IMR-90 (cell line): ENCODE measurements around the gene PDZD7. TPM values are rescaled to one million over a fixed set of nuclear protein-coding genes. Genes with fewer than 3 reads are reported as not detected.

Source experiments
- ATAC-seq: fragments of 200-7000 bp; cut with Tn5 transposase; 2 replicates; pipeline ENCODE4 v1.9.1; 2020; ENCODE audit warnings: low read depth, mild to moderate bottlenecking, moderate library complexity
- BruUV-seq: library from RNA; stranded (reverse); fragments of 400-500 nt; replicated peaks from 2 replicates; lab custom pipeline; 2021; lab: Mats Ljungman, UMichigan
- CTCF ChIA-PET: fragments of 300-600 bp; formaldehyde crosslinking; extraction: SDS; loops from one replicate; lab custom pipeline; 2021; ENCODE audit warnings: antibody characterized with exemption; lab: Yijun Ruan, JAX
- POLR2A ChIA-PET: fragments of 300-600 bp; sonication (Branson Sonifier 250); formaldehyde crosslinking; loops from one replicate; lab custom pipeline; 2022; ENCODE audit warnings: antibody characterized with exemption; ENCODE audit not compliant: unreplicated experiment; lab: Charles Lee
- DNase-seq: peaks from one replicate; pipeline ENCODE4 v3.0.0; 2013
- H2AFZ ChIP-seq: replicated peaks from 2 replicates; pipeline ENCODE3; 2013; ENCODE audit warnings: low read length, mild to moderate bottlenecking; ENCODE audit not compliant: poor library complexity
- H2AK5ac ChIP-seq: 2 replicates; pipeline ENCODE4 v1.6.1; 2013; ENCODE audit warnings: low read depth, low read length, inconsistent platforms
- H2AK9ac ChIP-seq: replicated peaks from 2 replicates; pipeline ENCODE3; 2013; ENCODE audit warnings: mild to moderate bottlenecking, low read depth, low read length, moderate library complexity; ENCODE audit not compliant: poor library complexity
- H2BK120ac ChIP-seq: 2 replicates; pipeline ENCODE4 v1.6.1; 2013; ENCODE audit warnings: low read depth, low read length, inconsistent platforms
- H2BK15ac ChIP-seq: 3 replicates; pipeline ENCODE4 v1.6.1; 2013; ENCODE audit warnings: low read depth, low read length, inconsistent platforms
- H2BK20ac ChIP-seq: 2 replicates; pipeline ENCODE4 v1.6.1; 2013; ENCODE audit warnings: low read depth, mild to moderate bottlenecking, inconsistent platforms, low read length, moderate library complexity
- H2BK5ac ChIP-seq: 2 replicates; pipeline ENCODE4 v1.6.1; 2013; ENCODE audit warnings: mild to moderate bottlenecking, low read depth, low read length, inconsistent platforms; ENCODE audit not compliant: poor library complexity, severe bottlenecking
- H3K14ac ChIP-seq: replicated peaks from 2 replicates; pipeline ENCODE4 v1.6.1; 2013; ENCODE audit warnings: low read depth, low read length, inconsistent platforms
- H3K18ac ChIP-seq: 2 replicates; pipeline ENCODE4 v1.6.1; 2013; ENCODE audit warnings: low read depth, low read length, control low read depth
- H3K23ac ChIP-seq: 2 replicates; pipeline ENCODE4 v1.6.1; 2013; ENCODE audit warnings: low read depth, low read length, inconsistent platforms
- H3K27ac ChIP-seq: 2 replicates; pipeline ENCODE4 v1.5.1; 2013; ENCODE audit warnings: mild to moderate bottlenecking, control low read depth, low read length; ENCODE audit not compliant: insufficient read depth
- H3K27me3 ChIP-seq: 2 replicates; pipeline ENCODE4 v1.6.1; 2013; ENCODE audit warnings: low read length; ENCODE audit not compliant: control insufficient read depth, insufficient read depth
- H3K36me3 ChIP-seq: 2 replicates; pipeline ENCODE4 v1.6.1; 2013; ENCODE audit warnings: low read length, mixed read lengths; ENCODE audit not compliant: control insufficient read depth, insufficient read depth
- H3K4ac ChIP-seq: 2 replicates; pipeline ENCODE4 v1.6.1; 2013; ENCODE audit warnings: low read depth, low read length, inconsistent platforms
- H3K4me1 ChIP-seq: 2 replicates; pipeline ENCODE4 v1.6.1; 2013; ENCODE audit warnings: low read length, mixed read lengths; ENCODE audit not compliant: control insufficient read depth, insufficient read depth
- H3K4me2 ChIP-seq: 2 replicates; pipeline ENCODE4 v1.6.1; 2013; ENCODE audit warnings: low read depth, mild to moderate bottlenecking, control low read depth, low read length, moderate library complexity
- H3K4me3 ChIP-seq: 2 replicates; pipeline ENCODE4 v1.5.1; 2013; ENCODE audit warnings: low read depth, mild to moderate bottlenecking, control low read depth, low read length, moderate library complexity; ENCODE audit not compliant: insufficient read depth
- H3K56ac ChIP-seq: 2 replicates; pipeline ENCODE4 v1.6.1; 2013; ENCODE audit warnings: low read length, inconsistent platforms; ENCODE audit not compliant: insufficient read depth; ENCODE audit errors: extremely low read depth
- H3K79me1 ChIP-seq, 2 experiments: 2 replicates each; pipeline ENCODE4 v1.6.1; 2013; ENCODE audit warnings: low read length in 2 of 2, inconsistent platforms in 1 of 2, low read depth in 1 of 2
- H3K9ac ChIP-seq: 2 replicates; pipeline ENCODE4 v1.6.1; 2013; ENCODE audit warnings: low read depth, low read length, control low read depth
- H3K9me1 ChIP-seq: 2 replicates; pipeline ENCODE4 v1.6.1; 2013; ENCODE audit warnings: low read length, inconsistent platforms; ENCODE audit not compliant: insufficient read depth
- H3K9me3 ChIP-seq: 2 replicates; pipeline ENCODE4 v1.6.1; 2013; ENCODE audit warnings: low read length; ENCODE audit not compliant: control insufficient read depth, insufficient read depth
- H4K20me1 ChIP-seq: 2 replicates; pipeline ENCODE4 v1.6.1; 2013; ENCODE audit warnings: low read length, inconsistent platforms; ENCODE audit not compliant: insufficient read depth
- H4K5ac ChIP-seq: 2 replicates; pipeline ENCODE4 v1.6.1; 2013; ENCODE audit warnings: mild to moderate bottlenecking, low read depth, low read length, control low read depth
- H4K8ac ChIP-seq, 2 experiments: 2 replicates each; pipeline ENCODE4 v1.6.1; 2013; ENCODE audit warnings: low read depth in 2 of 2, low read length in 2 of 2, control low read depth in 1 of 2, inconsistent platforms in 1 of 2
- H4K91ac ChIP-seq: 2 replicates; pipeline ENCODE4 v1.6.1; 2013; ENCODE audit warnings: low read depth, low read length, inconsistent platforms; ENCODE audit not compliant: insufficient read depth
- BHLHE40 ChIP-seq: fragments of 150-350 bp; IDR thresholded peaks from 2 replicates; pipeline ENCODE4 v1.6.1; 2016; ENCODE audit warnings: mild to moderate bottlenecking, low read depth, low read length
- CEBPB ChIP-seq: IDR thresholded peaks from 2 replicates; pipeline ENCODE4 v1.6.1; 2012; ENCODE audit warnings: low read depth, low read length, improper control_type of control experiment
- CHD1 ChIP-seq: IDR thresholded peaks from 2 replicates; pipeline ENCODE4 v1.6.1; 2012; ENCODE audit warnings: low read depth, low read length, improper control_type of control experiment
- CTCF ChIP-seq: conservative IDR thresholded peaks from 2 replicates; pipeline ENCODE4 v1.5.1; 2012; ENCODE audit warnings: mild to moderate bottlenecking, low read depth, low read length, improper control_type of control experiment
- ELK1 ChIP-seq: fragments of 150-350 bp; IDR thresholded peaks from 2 replicates; pipeline ENCODE4 v1.6.1; 2016; ENCODE audit warnings: low read depth, mild to moderate bottlenecking, low read length, moderate library complexity, borderline replicate concordance
- MAFK ChIP-seq: IDR thresholded peaks from 2 replicates; pipeline ENCODE4 v1.6.1; 2012; ENCODE audit warnings: low read depth, low read length, improper control_type of control experiment
- NFE2L2 ChIP-seq: fragments of 150-350 bp; IDR thresholded peaks from 2 replicates; pipeline ENCODE4 v1.6.1; 2016; ENCODE audit warnings: low read depth, mild to moderate bottlenecking, low read length
- POLR2A ChIP-seq: IDR thresholded peaks from 2 replicates; pipeline ENCODE4 v1.6.1; 2012; ENCODE audit warnings: mild to moderate bottlenecking, low read depth, low read length
- RAD21 ChIP-seq: IDR thresholded peaks from 2 replicates; pipeline ENCODE4 v1.6.1; 2012; ENCODE audit warnings: low read length, improper control_type of control experiment
- RCOR1 ChIP-seq: IDR thresholded peaks from 2 replicates; pipeline ENCODE4 v1.6.1; 2012; ENCODE audit warnings: mild to moderate bottlenecking, low read length, improper control_type of control experiment; ENCODE audit not compliant: insufficient replicate concordance
- RFX5 ChIP-seq: IDR thresholded peaks from 2 replicates; pipeline ENCODE4 v1.8.0; 2012; ENCODE audit warnings: low read depth, mild to moderate bottlenecking, low read length, moderate library complexity
- SMC3 ChIP-seq: fragments of 150-350 bp; IDR thresholded peaks from 2 replicates; pipeline ENCODE4 v1.6.1; 2016; ENCODE audit warnings: low read depth, mild to moderate bottlenecking, antibody characterized with exemption, low read length, moderate library complexity
- WGBS, 2 experiments: methylation state at CpG; one replicate each; pipeline versions ENCODE4 v1.1.5 to v1.1.7; 2013; ENCODE audit warnings: missing lambda C conversion rate in 2 of 2; ENCODE audit not compliant: insufficient read length in 1 of 2; ENCODE audit errors: extremely low coverage in 2 of 2; 5-methylcytosine and 5-hydroxymethylcytosine counted together
- dilution Hi-C: fragments of 300-500 bp; cut with HindIII; formaldehyde crosslinking; loops from one replicate; pipeline ENCODE4 v1.14.3; 2018; ENCODE audit warnings: low sequenced_read_pairs; ENCODE audit not compliant: unreplicated experiment
- in situ Hi-C: fragments of 300-500 bp; cut with MboI; formaldehyde crosslinking; loops from 3 replicates; pipeline ENCODE4 v1.14.3; 2019; ENCODE audit warnings: low sequenced_read_pairs, inconsistent platforms, mixed read lengths
- intact Hi-C: fragments of 100-400 bp; cut with micrococcal nuclease; formaldehyde crosslinking; loops from 2 replicates; pipeline ENCODE4 v1.10.0; 2022
- polyA plus RNA-seq, 3 experiments: library from polyadenylated mRNA; depleted of rRNA; stranded (reverse); fragments of >200 nt; gene quantifications; 2 replicates each; pipeline ENCODE4 v1.2.3, GENCODE V29; 2012; ENCODE audit warnings: low replicate concordance in 1 of 3
- total RNA-seq: library from RNA; depleted of rRNA; stranded (reverse); fragments of >200 nt; gene quantifications from 2 replicates; pipeline ENCODE4 v1.2.3, GENCODE V29; 2012

PDZD7 gene
- total and polyA plus RNA-seq, 2 of the 4 experiments (the other 2 are of a cell fraction) = 0.90 to 1.5 TPM

GRCh38 chr10:100983868-100984671, 46.9 kb downstream of the PDZD7 start (continued):
- TF ChIP-seq CEBPB = no peak

DNA sequence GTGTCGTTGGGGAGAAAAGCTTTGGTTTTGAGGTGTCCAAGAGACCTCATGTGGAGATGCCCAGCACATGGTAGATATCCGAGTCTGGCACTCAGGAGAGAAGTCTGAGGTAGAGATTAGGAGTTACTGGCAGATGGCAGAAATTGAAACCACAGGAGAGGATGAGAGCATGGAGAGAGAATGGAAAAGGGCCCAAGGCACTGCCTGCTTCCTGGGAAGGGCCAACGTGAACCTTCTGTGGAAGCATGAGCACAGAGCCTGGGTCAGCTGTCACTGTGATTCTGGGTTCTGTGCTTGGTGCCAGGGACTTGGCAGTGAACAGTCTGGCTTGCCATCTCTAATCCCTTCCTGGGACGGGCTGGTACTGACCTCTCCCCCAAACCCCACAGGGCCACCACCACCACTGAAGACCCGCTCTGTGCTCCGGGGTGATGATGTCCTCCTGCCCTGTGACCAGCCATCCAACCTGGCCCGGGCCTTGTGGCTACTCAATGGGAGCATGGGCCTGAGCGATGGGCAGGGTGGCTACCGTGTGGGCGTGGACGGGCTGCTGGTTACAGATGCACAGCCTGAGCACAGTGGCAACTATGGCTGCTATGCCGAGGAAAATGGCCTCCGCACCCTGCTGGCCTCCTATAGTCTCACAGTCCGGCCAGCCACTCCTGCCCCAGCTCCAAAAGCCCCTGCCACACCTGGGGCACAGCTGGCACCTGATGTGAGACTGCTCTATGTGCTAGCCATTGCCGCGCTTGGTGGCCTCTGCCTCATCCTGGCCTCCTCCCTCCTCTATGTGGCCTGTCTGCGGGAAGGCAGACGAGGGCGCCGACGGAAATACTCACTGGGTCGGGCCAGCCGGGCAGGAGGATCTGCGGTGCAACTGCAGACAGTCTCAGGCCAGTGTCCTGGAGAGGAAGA, 47.8 kb downstream of the PDZD7 start:
- dilution Hi-C loops (no loop called here), intact Hi-C loops (no loop called here), in situ Hi-C loops (no loop called here)
- Histone ChIP-seq H3K27me3 (no peaks in the 10 kb centered on the region), H4K8ac (no peak overlapping the region), H4K20me1 (peaks cover 3% of the 10 kb centered on the region; the same call in 1 of the 2 replicates), H2AK9ac (no peak overlapping the region), H3K4me2 (no peak overlapping the region), H3K9me1 (peaks cover 13% of the 10 kb centered on the region), H4K91ac (no peak overlapping the region), H3K79me1 (peaks cover 27 to 41% of the 10 kb centered on the region in 2 experiments), H3K36me3 (peaks cover 35% of the 10 kb centered on the region), H2AK5ac (no peak overlapping the region), H3K18ac (no peak overlapping the region), H2BK120ac (no peak overlapping the region), H2AFZ (no peak overlapping the region), H3K56ac (no peak overlapping the region), H3K23ac (no peak overlapping the region), H3K4me1 (peaks cover 8% of the 10 kb centered on the region; the same call in 1 of the 2 replicates), H3K9me3 (no peaks in the 10 kb centered on the region), H2BK5ac (no peak overlapping the region), H3K9ac (no peak overlapping the region), H3K27ac (no peak overlapping the region), H2BK20ac (no peak overlapping the region), H3K4me3 (no peak overlapping the region), H4K5ac (no peak overlapping the region), H3K14ac (no peak overlapping the region), H2BK15ac (no peak overlapping the region), H3K4ac (no peak overlapping the region)
- no peak for DNase-seq
- ChIA-PET CTCF (no interaction called here), POLR2A (interaction anchor here (0.6 kb wide), 1 partner anchor 369 kb away, joined by 4 read pairs; no protein-coding TSS in a partner anchor)
- 91% methylated on average over 13 of the region's 24 CpGs; no CpG with 5 or more reads in 1 of the 2 experiments for WGBS, 2 experiments
- BruUV-seq = no TSS peak
- no peak for TF ChIP-seq RCOR1
- TF ChIP-seq POLR2A = no peak
- TF ChIP-seq SMC3 = no peak
- TF ChIP-seq CHD1 = no peak
- TF ChIP-seq BHLHE40 = no peak
- no peak for TF ChIP-seq MAFK
- no peak for TF ChIP-seq ELK1
- no peak for TF ChIP-seq CEBPB
- TF ChIP-seq RAD21 = no peak
- no peak for TF ChIP-seq RFX5
- no peak for TF ChIP-seq NFE2L2
- TF ChIP-seq CTCF = no peak
- no peak for ATAC-seq
